ENCODE data around the gene BOD1L2.

The BOD1L2 gene

DNA sequence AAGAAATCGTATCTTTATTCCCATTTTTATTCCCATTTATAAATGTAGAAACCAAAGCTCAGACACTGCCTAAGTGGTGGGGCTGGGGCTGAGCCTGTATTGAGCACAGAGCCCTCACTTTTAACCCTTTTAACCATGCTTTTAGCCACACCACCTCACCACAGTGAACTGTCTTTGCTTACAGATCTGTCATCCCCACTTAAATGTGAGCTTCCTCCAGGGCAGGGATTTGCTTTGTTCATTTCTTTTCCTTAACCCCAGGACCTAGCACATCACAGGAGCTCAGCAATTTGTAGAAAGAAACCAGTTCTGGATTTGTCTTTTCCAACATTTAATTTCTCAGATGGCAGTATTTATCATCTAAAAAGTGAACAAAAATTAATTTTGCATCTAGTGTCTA lies 2.2 kb downstream of the BOD1L2 start:
- in situ Hi-C loops (cut with MboI; ENCODE audit: low sequenced_read_pairs, unreplicated experiment): no loop called here
- TF ChIP-seq, protein P1, sequence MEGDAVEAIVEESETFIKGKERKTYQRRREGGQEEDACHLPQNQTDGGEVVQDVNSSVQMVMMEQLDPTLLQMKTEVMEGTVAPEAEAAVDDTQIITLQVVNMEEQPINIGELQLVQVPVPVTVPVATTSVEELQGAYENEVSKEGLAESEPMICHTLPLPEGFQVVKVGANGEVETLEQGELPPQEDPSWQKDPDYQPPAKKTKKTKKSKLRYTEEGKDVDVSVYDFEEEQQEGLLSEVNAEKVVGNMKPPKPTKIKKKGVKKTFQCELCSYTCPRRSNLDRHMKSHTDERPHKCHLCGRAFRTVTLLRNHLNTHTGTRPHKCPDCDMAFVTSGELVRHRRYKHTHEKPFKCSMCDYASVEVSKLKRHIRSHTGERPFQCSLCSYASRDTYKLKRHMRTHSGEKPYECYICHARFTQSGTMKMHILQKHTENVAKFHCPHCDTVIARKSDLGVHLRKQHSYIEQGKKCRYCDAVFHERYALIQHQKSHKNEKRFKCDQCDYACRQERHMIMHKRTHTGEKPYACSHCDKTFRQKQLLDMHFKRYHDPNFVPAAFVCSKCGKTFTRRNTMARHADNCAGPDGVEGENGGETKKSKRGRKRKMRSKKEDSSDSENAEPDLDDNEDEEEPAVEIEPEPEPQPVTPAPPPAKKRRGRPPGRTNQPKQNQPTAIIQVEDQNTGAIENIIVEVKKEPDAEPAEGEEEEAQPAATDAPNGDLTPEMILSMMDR (IDR thresholded peaks at IDR 0.05; ENCODE audit: borderline replicate concordance, control extremely low read depth, extremely low read depth, insufficient read depth, missing control alignments): no peak
- no peak for DNase-seq (ENCODE audit: low spot score)

DNA sequence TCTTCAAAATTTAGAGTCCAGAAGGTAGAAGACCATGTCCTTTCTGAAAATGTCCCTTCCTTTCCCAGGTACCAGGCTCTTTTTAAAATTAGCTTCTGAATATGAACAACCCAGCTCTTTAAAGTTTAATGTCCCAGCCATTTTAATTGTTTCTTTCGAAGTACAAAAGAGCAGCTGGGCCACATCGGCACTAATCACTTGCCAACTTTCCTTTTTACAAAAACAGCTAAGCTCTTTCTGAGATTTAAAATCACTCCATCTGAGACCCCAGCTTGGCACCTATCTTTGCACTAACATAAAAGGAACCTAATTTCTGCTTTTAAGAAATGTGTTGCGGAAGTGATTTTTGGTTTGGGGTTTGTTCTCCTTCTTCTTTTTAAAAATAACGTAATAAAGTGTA lies 2.6 kb downstream of the BOD1L2 start:
- TF ChIP-seq, protein P1 (IDR thresholded peaks at IDR 0.05; ENCODE audit: borderline replicate concordance, control extremely low read depth, extremely low read depth, insufficient read depth, missing control alignments): no peak
- in situ Hi-C loops (cut with MboI; ENCODE audit: low sequenced_read_pairs, unreplicated experiment): no loop called here
- no peak for DNase-seq (ENCODE audit: low spot score)

DNA sequence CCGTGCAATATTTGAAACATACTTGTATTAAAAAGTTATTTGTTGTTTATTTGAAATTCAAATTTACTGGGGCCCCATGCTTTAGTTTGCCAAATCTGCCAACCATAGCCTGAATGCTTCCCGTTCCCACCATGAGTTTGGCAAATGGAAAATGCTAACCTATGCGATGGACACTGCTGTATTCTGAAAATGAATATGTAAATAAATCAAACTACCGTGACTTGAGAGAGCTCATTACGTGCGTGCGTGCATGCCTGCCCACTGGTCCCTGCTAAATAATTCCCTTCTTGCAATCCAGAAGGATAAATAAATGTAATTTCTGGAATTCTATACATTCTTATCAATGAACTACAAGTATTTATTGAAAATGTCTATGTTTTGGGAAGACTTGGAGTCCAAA lies 3.2 kb downstream of the BOD1L2 start:
- DNase-seq (ENCODE audit: low spot score): no peak
- in situ Hi-C loops (cut with MboI; ENCODE audit: low sequenced_read_pairs, unreplicated experiment): no loop called here
- TF ChIP-seq, protein P1 (IDR thresholded peaks at IDR 0.05; ENCODE audit: borderline replicate concordance, control extremely low read depth, extremely low read depth, insufficient read depth, missing control alignments): no peak

DNA sequence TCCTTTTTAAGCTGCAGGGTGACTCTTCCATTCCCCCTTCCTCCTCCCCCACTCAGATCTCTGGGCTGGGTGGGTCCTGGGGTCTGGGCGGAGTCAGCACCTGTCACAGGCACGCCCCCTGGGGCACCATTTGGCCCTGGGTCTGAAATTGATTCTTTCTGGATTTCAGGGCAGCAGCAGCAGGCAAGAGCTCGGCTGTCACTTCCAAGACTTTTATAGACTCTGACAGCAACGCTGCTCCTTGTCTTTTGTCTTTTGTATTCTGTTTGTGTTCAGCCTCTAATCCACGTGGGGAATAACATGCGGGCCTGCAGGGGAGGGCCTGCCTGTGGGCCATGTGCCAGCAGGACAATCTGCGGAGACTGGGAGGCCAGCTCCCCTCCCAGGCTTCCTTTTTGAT lies 3.9 kb downstream of the BOD1L2 start:
- TF ChIP-seq, protein P1 (IDR thresholded peaks at IDR 0.05; ENCODE audit: borderline replicate concordance, control extremely low read depth, extremely low read depth, insufficient read depth, missing control alignments): no peak
- in situ Hi-C loops (cut with MboI; ENCODE audit: low sequenced_read_pairs, unreplicated experiment): no loop called here
- no peak for DNase-seq (ENCODE audit: low spot score)

DNA sequence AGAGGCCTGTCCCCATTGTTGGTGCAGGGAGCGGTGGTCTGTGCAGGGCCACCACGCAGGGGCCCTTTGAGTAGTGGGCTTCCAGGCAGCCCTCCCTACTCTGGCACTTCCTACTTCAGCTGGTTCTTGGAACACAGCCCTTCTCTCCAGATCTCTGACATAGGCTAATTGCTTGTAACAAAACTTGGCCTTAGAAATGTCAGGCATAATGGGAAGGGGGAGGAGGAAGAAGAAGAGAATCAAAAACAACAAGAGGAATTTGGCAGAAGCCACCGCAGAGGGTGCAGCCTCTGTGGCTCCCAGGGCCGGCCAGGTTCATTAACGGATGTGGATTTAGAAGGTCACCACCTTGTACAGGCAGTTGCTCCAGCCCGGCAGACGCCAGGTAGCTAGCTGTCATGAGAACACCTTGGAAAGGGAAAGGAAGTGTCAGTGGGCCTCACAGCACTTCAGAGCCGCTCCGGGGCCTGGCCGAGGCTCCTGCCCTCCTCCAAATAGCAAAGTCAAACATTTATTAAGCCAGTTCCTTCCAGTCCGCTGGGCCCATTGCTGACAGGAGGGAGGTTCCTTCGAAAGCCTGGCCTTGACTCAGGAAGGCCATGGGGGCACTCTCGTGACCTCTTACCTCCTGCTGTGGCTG lies 7.4 kb downstream of the BOD1L2 start:
- TF ChIP-seq, protein P1 (IDR thresholded peaks at IDR 0.05; ENCODE audit: borderline replicate concordance, control extremely low read depth, extremely low read depth, insufficient read depth, missing control alignments): no peak
- in situ Hi-C loops (cut with MboI; ENCODE audit: low sequenced_read_pairs, unreplicated experiment): no loop called here
- no peak for DNase-seq (ENCODE audit: low spot score)

DNA sequence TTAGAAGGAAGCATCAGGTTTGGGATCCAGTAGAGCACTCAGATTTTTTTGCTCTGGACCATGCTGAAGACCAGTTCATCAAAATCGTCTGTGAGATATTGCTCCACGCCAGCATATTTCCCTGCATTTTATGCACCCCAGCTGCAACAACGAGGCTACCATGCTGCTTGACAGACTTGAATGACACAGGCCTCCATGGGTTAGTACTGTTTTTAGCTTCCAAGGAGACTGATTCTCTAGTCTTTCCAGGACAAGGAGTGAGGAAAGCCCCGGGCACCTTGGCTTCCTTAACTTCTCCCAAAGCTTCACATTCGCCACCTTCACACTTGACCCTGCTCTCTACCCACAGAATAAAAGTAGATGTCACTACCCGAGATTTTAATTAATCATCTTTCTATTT lies 17.5 kb downstream of the BOD1L2 start:
- DNase-seq (ENCODE audit: low spot score): no peak
- TF ChIP-seq, protein P1 (IDR thresholded peaks at IDR 0.05; ENCODE audit: borderline replicate concordance, control extremely low read depth, extremely low read depth, insufficient read depth, missing control alignments): no peak
- in situ Hi-C loops (cut with MboI; ENCODE audit: low sequenced_read_pairs, unreplicated experiment): no loop called here

Measured in GM13976 (cell line).